GM12873 (cell line): ENCODE measurements around the gene ZNF423.

Source experiments
- CTCF ChIP-seq: IDR thresholded peaks from 2 replicates; pipeline ENCODE4 v1.5.1; 2012; ENCODE audit warnings: low read depth, mild to moderate bottlenecking, moderate library complexity, low read length, control low read depth; ENCODE audit not compliant: insufficient read depth; ENCODE audit errors: missing control alignments

ZNF423 gene

GRCh38 chr16:49698931-49699840, 156.7 kb downstream of the ZNF423 start:
- TF ChIP-seq CTCF = no peak

- TF ChIP-seq CTCF = no peak
Observed at GRCh38 chr16:49698453-49698815, 157.5 kb downstream of the ZNF423 start.

- TF ChIP-seq CTCF = no peak
Observed at GRCh38 chr16:49697631-49698452, 158.1 kb downstream of the ZNF423 start.

GRCh38 chr16:49696414-49697101, 159.4 kb downstream of the ZNF423 start:
- no peak for TF ChIP-seq CTCF

GRCh38 chr16:49695782-49696413, 160.0 kb downstream of the ZNF423 start:
- TF ChIP-seq CTCF = no peak

- no peak for TF ChIP-seq CTCF
Observed at GRCh38 chr16:49693445-49693844, 162.5 kb downstream of the ZNF423 start.
